Mesenchymal stem cell (in vitro differentiated cells and primary cell): ENCODE results near the gene SPATA6L.

ENCODE experiments used
- DNase-seq: peaks from one replicate; pipeline ENCODE4 v3.0.0-alpha.2; 2013
- H2AFZ ChIP-seq: one replicate; pipeline ENCODE4 v1.6.1; 2013; ENCODE audit warnings: low read depth, mild to moderate bottlenecking, control low read depth, inconsistent platforms, low read length, moderate library complexity
- H2AK5ac ChIP-seq: 2 replicates; pipeline ENCODE4 v1.6.1; 2013; ENCODE audit warnings: low read length, moderate library complexity, mild to moderate bottlenecking, inconsistent platforms; ENCODE audit not compliant: severe bottlenecking
- H2BK120ac ChIP-seq: one replicate; pipeline ENCODE4 v1.6.1; 2013; ENCODE audit warnings: low read depth, mild to moderate bottlenecking, inconsistent platforms, low read length, moderate library complexity
- H2BK12ac ChIP-seq, 2 experiments: one replicate each; pipeline ENCODE4 v1.6.1; 2013; ENCODE audit warnings: inconsistent platforms in 2 of 2, low read length in 2 of 2, mild to moderate bottlenecking in 2 of 2, moderate library complexity in 2 of 2, control low read depth in 1 of 2
- H2BK15ac ChIP-seq: one replicate; pipeline ENCODE4 v1.6.1; 2013; ENCODE audit warnings: mild to moderate bottlenecking, low read depth, inconsistent platforms; ENCODE audit not compliant: poor library complexity, severe bottlenecking
- H2BK5ac ChIP-seq: 2 replicates; pipeline ENCODE4 v1.6.1; 2013; ENCODE audit warnings: low read depth, mild to moderate bottlenecking, low read length, control low read depth, inconsistent platforms; ENCODE audit not compliant: poor library complexity, severe bottlenecking
- H3K14ac ChIP-seq, 2 experiments: one replicate each; pipeline ENCODE4 v1.6.1; 2013; ENCODE audit warnings: inconsistent platforms in 2 of 2, low read length in 2 of 2, control low read depth in 1 of 2, mild to moderate bottlenecking in 1 of 2, moderate library complexity in 1 of 2
- H3K18ac ChIP-seq, 2 experiments: one replicate each; pipeline ENCODE4 v1.6.1; 2013; ENCODE audit warnings: inconsistent platforms in 2 of 2, low read length in 2 of 2, control low read depth in 1 of 2, low read depth in 1 of 2, mild to moderate bottlenecking in 1 of 2
- H3K23ac ChIP-seq, 2 experiments: one replicate each; pipeline ENCODE4 v1.6.1; 2013; ENCODE audit warnings: inconsistent platforms in 2 of 2, low read length in 2 of 2, mild to moderate bottlenecking in 2 of 2, moderate library complexity in 2 of 2, control low read depth in 1 of 2
- H3K27ac ChIP-seq: 2 replicates; pipeline ENCODE4 v1.5.1; 2013; ENCODE audit warnings: mild to moderate bottlenecking, moderate library complexity, low read length, control low read depth, inconsistent platforms; ENCODE audit not compliant: poor library complexity, severe bottlenecking
- H3K27me3 ChIP-seq, 2 experiments: 2 replicates each; pipeline versions ENCODE4 v1.6.1 to v1.7.0; 2013; ENCODE audit warnings: low read length in 2 of 2, mild to moderate bottlenecking in 2 of 2, moderate library complexity in 2 of 2, control low read depth in 1 of 2, inconsistent platforms in 1 of 2; ENCODE audit not compliant: control insufficient read depth in 1 of 2, insufficient read depth in 1 of 2
- H3K36me3 ChIP-seq, 2 experiments: 2 replicates each; pipeline versions ENCODE4 v1.6.1 to v1.7.0; 2013; ENCODE audit warnings: low read length in 2 of 2, control low read depth in 1 of 2, inconsistent platforms in 1 of 2, low read depth in 1 of 2, mild to moderate bottlenecking in 1 of 2; ENCODE audit not compliant: insufficient read depth in 2 of 2, control insufficient read depth in 1 of 2
- H3K4ac ChIP-seq, 2 experiments: one replicate each; pipeline ENCODE4 v1.6.1; 2013; ENCODE audit warnings: inconsistent platforms in 2 of 2, low read length in 2 of 2, mild to moderate bottlenecking in 2 of 2, moderate library complexity in 2 of 2, control low read depth in 1 of 2, low read depth in 1 of 2
- H3K4me1 ChIP-seq: 2 replicates; pipeline ENCODE4 v1.6.1; 2013; ENCODE audit warnings: low read depth, low read length, control low read depth; ENCODE audit not compliant: control insufficient read depth, insufficient read depth
- H3K4me2 ChIP-seq: 2 replicates; pipeline ENCODE4 v1.6.1; 2013; ENCODE audit warnings: low read length, mild to moderate bottlenecking, inconsistent platforms; ENCODE audit not compliant: poor library complexity, severe bottlenecking
- H3K4me3 ChIP-seq, 2 experiments: 2 replicates each; pipeline versions ENCODE4 v1.5.1 to v1.7.0; 2013; ENCODE audit warnings: low read length in 2 of 2, mild to moderate bottlenecking in 2 of 2, control low read depth in 1 of 2, low read depth in 1 of 2; ENCODE audit not compliant: insufficient read depth in 1 of 2
- H3K79me1 ChIP-seq: replicated peaks from 2 replicates; pipeline ENCODE4 v1.6.1; 2013; ENCODE audit warnings: mild to moderate bottlenecking, control low read depth, low read length, inconsistent platforms; ENCODE audit not compliant: poor library complexity, severe bottlenecking
- H3K9ac ChIP-seq: 2 replicates; pipeline ENCODE4 v1.7.0; 2013; ENCODE audit warnings: mild to moderate bottlenecking, low read length, moderate library complexity
- H3K9me3 ChIP-seq: 2 replicates; pipeline ENCODE4 v1.7.0; 2013; ENCODE audit warnings: mild to moderate bottlenecking, low read length; ENCODE audit not compliant: control insufficient read depth
- H4K8ac ChIP-seq: one replicate; pipeline ENCODE4 v1.6.1; 2013; ENCODE audit warnings: inconsistent platforms, mild to moderate bottlenecking, low read length, moderate library complexity
- H4K91ac ChIP-seq: one replicate; pipeline ENCODE4 v1.6.1; 2013; ENCODE audit warnings: mild to moderate bottlenecking, low read length, inconsistent platforms
- WGBS: methylation state at CpG from one replicate; pipeline ENCODE4 v1.1.7; 2013; ENCODE audit warnings: mixed read lengths; 5-methylcytosine and 5-hydroxymethylcytosine counted together

Gene SPATA6L

DNA sequence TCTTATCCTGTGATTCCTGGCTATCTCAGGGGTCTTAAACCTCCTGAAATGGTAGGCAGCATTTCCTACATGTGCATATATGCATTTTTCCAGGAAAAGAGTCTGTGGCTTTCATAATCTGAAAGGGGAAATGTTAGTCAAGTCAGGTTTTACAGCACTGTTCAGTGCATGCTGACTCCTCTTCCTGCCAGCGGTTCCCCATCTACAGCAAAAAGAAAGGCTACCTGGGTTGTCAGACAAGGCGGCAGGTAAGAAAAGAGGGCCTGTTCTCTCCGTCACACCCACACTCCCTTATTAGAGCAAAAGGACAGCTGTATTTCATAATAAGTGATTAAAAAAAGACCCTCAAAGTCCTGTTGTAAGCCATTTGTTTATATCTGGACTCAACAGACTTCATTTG is 4.3 kb upstream of the SPATA6L start:
- H3K4me3 ChIP-seq = no peak overlapping the region
- WGBS = 90% methylated on average over 2 of the region's 3 CpGs

DNA sequence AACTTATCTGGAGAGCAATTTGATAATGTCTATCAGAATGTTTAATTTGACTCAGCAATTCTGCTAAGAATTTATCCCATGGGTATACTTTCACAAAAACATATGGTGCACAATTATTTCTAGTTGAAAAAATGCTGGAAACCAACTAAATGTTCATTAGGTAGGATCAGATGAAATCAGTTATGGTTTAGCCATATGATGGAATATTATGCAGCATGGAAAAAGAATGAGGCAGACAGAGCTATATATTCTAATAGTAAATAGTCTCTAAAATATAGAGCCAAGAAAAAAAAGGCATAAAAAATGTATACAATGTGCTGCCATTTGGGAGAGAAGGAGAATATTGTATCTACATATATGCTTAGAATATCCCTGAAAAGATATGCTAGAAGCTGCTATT is 3.6 kb upstream of the SPATA6L start:
- Histone ChIP-seq H3K4me3 (no peak overlapping the region), H2AFZ (no peak overlapping the region), H3K27ac (no peak overlapping the region), H3K4me2 (no peak overlapping the region), H2AK5ac (no peak overlapping the region), H3K36me3 (no peaks in the 10 kb centered on the region), H3K27me3 (no peaks in the 10 kb centered on the region), H3K23ac (no peak overlapping the region), H2BK15ac (no peak overlapping the region), H3K4ac (no peak overlapping the region), H4K91ac (no peak overlapping the region), H2BK12ac (no peak overlapping the region), H2BK120ac (no peak overlapping the region), H3K9me3 (no peaks in the 10 kb centered on the region), H3K18ac (no peak overlapping the region), H4K8ac (no peak overlapping the region), H3K79me1 (no peaks in the 10 kb centered on the region), H3K9ac (no peak overlapping the region), H3K4me1 (peaks cover 2% of the 10 kb centered on the region), H3K14ac (no peak overlapping the region), H2BK5ac (no peak overlapping the region)
- DNase-seq = no peak

More for the DNA sequence above, 4.3 kb upstream of the SPATA6L start:
- Histone ChIP-seq H3K23ac (no peak overlapping the region), H2BK15ac (no peak overlapping the region), H3K4ac (no peak overlapping the region), H2AK5ac (no peak overlapping the region), H2BK120ac (no peak overlapping the region), H3K4me2 (no peak overlapping the region), H3K9me3 (no peaks in the 10 kb centered on the region), H3K27me3 (no peaks in the 10 kb centered on the region), H3K18ac (no peak overlapping the region), H3K9ac (no peak overlapping the region), H3K4me1 (peaks cover 2% of the 10 kb centered on the region), H3K36me3 (no peaks in the 10 kb centered on the region), H4K91ac (no peak overlapping the region), H4K8ac (no peak overlapping the region), H2AFZ (no peak overlapping the region), H3K27ac (no peak overlapping the region), H3K14ac (no peak overlapping the region), H2BK12ac (no peak overlapping the region), H3K79me1 (no peaks in the 10 kb centered on the region), H2BK5ac (no peak overlapping the region)
- DNase-seq = no peak

DNA sequence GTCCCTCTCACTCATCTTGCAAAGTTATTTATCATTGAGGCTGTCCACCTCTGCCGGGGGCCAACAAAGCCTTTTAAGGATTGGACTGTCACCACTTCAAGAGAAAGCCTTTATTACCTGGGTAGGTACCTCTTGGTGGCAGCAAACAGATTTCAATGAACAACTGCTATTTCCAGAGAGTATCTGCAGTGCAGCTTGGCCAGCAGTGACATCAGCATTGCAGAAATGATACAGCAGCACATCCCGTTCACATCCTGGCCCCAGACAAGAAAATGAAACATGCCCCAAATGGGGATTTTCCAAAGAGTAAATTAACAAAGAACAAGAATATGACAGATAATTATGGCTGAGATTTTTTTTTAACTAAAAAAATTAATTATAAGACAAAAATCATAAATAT is 2.3 kb upstream of the SPATA6L start:
- H3K27me3 ChIP-seq = no peaks in the 10 kb centered on the region
- WGBS = 98% methylated on average over 1 of the region's 2 CpGs
- no peak overlapping the region for H3K27ac ChIP-seq
- H3K9me3 ChIP-seq = no peaks in the 10 kb centered on the region
- H2AK5ac ChIP-seq = no peak overlapping the region
- no peak overlapping the region for H2BK12ac ChIP-seq
- DNase-seq = no peak
- H2AFZ ChIP-seq = no peak overlapping the region
- H3K18ac ChIP-seq = no peak overlapping the region
- H4K8ac ChIP-seq = no peak overlapping the region
- H3K4me3 ChIP-seq = no peak overlapping the region
- H3K4me1 ChIP-seq = peaks cover 2% of the 10 kb centered on the region
- no peak overlapping the region for H3K14ac ChIP-seq
- H3K4me2 ChIP-seq = no peak overlapping the region
- no peak overlapping the region for H4K91ac ChIP-seq
- no peak overlapping the region for H3K4ac ChIP-seq
- no peak overlapping the region for H2BK15ac ChIP-seq
- no peaks in the 10 kb centered on the region for H3K36me3 ChIP-seq
- H3K79me1 ChIP-seq = peaks cover 6% of the 10 kb centered on the region
- H2BK120ac ChIP-seq = no peak overlapping the region
- no peak overlapping the region for H3K23ac ChIP-seq
- no peak overlapping the region for H2BK5ac ChIP-seq
- H3K9ac ChIP-seq = no peak overlapping the region

DNA sequence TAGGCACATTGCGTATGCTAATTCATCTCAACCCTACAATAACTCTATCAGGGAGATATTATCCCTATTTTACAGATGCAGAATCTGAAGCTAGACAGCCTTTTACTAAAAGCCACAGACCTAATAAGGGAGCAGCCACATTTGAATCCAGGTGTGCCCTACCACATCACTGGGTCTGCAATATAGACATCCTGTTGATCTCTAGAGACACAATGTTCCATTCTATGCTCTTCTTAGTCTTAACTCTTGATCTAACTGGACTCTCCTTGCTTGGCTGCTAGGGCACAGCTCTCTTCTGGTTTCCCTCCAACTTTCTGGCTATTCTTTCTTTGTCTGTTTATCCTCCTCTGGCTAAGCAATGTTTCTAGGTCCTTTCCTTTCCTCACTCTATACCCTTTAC is 1.4 kb upstream of the SPATA6L start:
- Histone ChIP-seq H3K27me3 (no peaks in the 10 kb centered on the region), H4K91ac (no peak overlapping the region), H3K79me1 (peaks cover 10% of the 10 kb centered on the region), H2BK120ac (no peak overlapping the region), H3K9me3 (no peaks in the 10 kb centered on the region), H3K23ac (no peak overlapping the region), H3K14ac (no peak overlapping the region), H3K4me2 (no peak overlapping the region), H3K9ac (no peak overlapping the region), H3K27ac (no peak overlapping the region), H3K4me3 (no peak overlapping the region), H3K36me3 (no peaks in the 10 kb centered on the region), H4K8ac (no peak overlapping the region), H3K4ac (no peak overlapping the region), H3K18ac (no peak overlapping the region), H2AFZ (no peak overlapping the region), H3K4me1 (peaks cover 8% of the 10 kb centered on the region), H2AK5ac (no peak overlapping the region), H2BK15ac (no peak overlapping the region), H2BK5ac (no peak overlapping the region), H2BK12ac (no peak overlapping the region)
- DNase-seq = no peak
- WGBS = 93% methylated on average over 1 of the region's 1 CpG
